RWPE2 (cell line): Measurements from ENCODE around the gene RIPOR2.

Experiments
- ATAC-seq: fragments of 200-7000 bp; cut with Tn5 transposase; 3 replicates; pipeline ENCODE4 v1.9.1; 2021; ENCODE audit warnings: low read depth
- DNase-seq: peaks from one replicate; pipeline ENCODE4 v3.0.0-alpha.2; 2020; ENCODE audit warnings: low spot score
- H3K27ac ChIP-seq: fragments of 450-650 bp; 2 replicates; pipeline ENCODE4 v1.5.1; 2017; ENCODE audit warnings: mild to moderate bottlenecking; ENCODE audit not compliant: poor library complexity, severe bottlenecking
- H3K27me3 ChIP-seq: fragments of 250-450 bp; sonication (Bioruptor Pico); 2 replicates; pipeline ENCODE4 v1.5.1; 2021; ENCODE audit warnings: mild to moderate bottlenecking, moderate library complexity; ENCODE audit not compliant: insufficient read depth, poor library complexity, severe bottlenecking
- H3K36me3 ChIP-seq: fragments of 250-450 bp; sonication (Bioruptor Pico); 2 replicates; pipeline ENCODE4 v1.5.1; 2020; ENCODE audit warnings: low read depth, mild to moderate bottlenecking, moderate library complexity
- H3K4me1 ChIP-seq: fragments of 250-450 bp; sonication (Bioruptor Pico); 2 replicates; pipeline ENCODE4 v1.5.1; 2021; ENCODE audit warnings: mild to moderate bottlenecking, moderate library complexity; ENCODE audit not compliant: insufficient read depth, poor library complexity, severe bottlenecking
- H3K4me3 ChIP-seq: fragments of 250-450 bp; sonication (Bioruptor Pico); 2 replicates; pipeline ENCODE4 v1.5.1; 2021; ENCODE audit warnings: mild to moderate bottlenecking, moderate library complexity; ENCODE audit not compliant: severe bottlenecking
- H3K9me3 ChIP-seq: fragments of 250-450 bp; sonication (Bioruptor Pico); 2 replicates; pipeline ENCODE4 v1.5.1; 2021; ENCODE audit warnings: mild to moderate bottlenecking, moderate library complexity; ENCODE audit not compliant: severe bottlenecking
- CTCF ChIP-seq: fragments of 450-650 bp; IDR thresholded peaks from one replicate; pipeline ENCODE4 v1.5.1; 2017; ENCODE audit warnings: mild to moderate bottlenecking, moderate library complexity; ENCODE audit not compliant: poor library complexity, severe bottlenecking

Gene RIPOR2

GRCh38 chr6:24851086-24851485, 84.7 kb downstream of the RIPOR2 start:
- ATAC-seq = no peak
- no peak overlapping the region for H3K27ac ChIP-seq

GRCh38 chr6:24849713-24850112, 86.0 kb downstream of the RIPOR2 start:
- Histone ChIP-seq H3K27ac (no peak overlapping the region), H3K4me3 (no peak overlapping the region), H3K27me3 (no peaks in the 10 kb centered on the region), H3K9me3 (no peaks in the 10 kb centered on the region), H3K36me3 (no peaks in the 10 kb centered on the region), H3K4me1 (no peaks in the 10 kb centered on the region)
- DNase-seq (no peak), ATAC-seq (no peak)
- no peak for TF ChIP-seq CTCF

More at GRCh38 chr6:24851086-24851485, 84.7 kb downstream of the RIPOR2 start:
- no peaks in the 10 kb centered on the region for H3K9me3 ChIP-seq
- H3K4me3 ChIP-seq = no peak overlapping the region
- no peak for DNase-seq
- peaks cover 4% of the 10 kb centered on the region for H3K4me1 ChIP-seq
- H3K36me3 ChIP-seq = no peaks in the 10 kb centered on the region
- H3K27me3 ChIP-seq = no peaks in the 10 kb centered on the region
- TF ChIP-seq CTCF = no peak

- Histone ChIP-seq H3K36me3 (no peaks in the 10 kb centered on the region), H3K4me3 (no peak overlapping the region), H3K9me3 (no peaks in the 10 kb centered on the region), H3K4me1 (no peaks in the 10 kb centered on the region), H3K27me3 (no peaks in the 10 kb centered on the region), H3K27ac (no peak overlapping the region)
- ATAC-seq = no peak
- no peak for TF ChIP-seq CTCF
- no peak for DNase-seq
Measured at GRCh38 chr6:24848461-24848860, 87.3 kb downstream of the RIPOR2 start.

GRCh38 chr6:24847402-24847801, 88.4 kb downstream of the RIPOR2 start:
- no peaks in the 10 kb centered on the region for H3K36me3 ChIP-seq
- H3K27ac ChIP-seq = no peak overlapping the region
- no peak for TF ChIP-seq CTCF
- no peaks in the 10 kb centered on the region for H3K27me3 ChIP-seq
- peak; percentile 55 for ATAC-seq
- no peak overlapping the region for H3K4me3 ChIP-seq
- no peaks in the 10 kb centered on the region for H3K9me3 ChIP-seq
- DNase-seq = no peak
- no peaks in the 10 kb centered on the region for H3K4me1 ChIP-seq

GRCh38 chr6:24845578-24845977, 90.2 kb downstream of the RIPOR2 start:
- H3K4me3 ChIP-seq = no peak overlapping the region
- ATAC-seq (no peak), DNase-seq (no peak)
- no peaks in the 10 kb centered on the region for H3K9me3 ChIP-seq
- H3K27ac ChIP-seq = no peak overlapping the region
- H3K36me3 ChIP-seq = no peaks in the 10 kb centered on the region
- H3K27me3 ChIP-seq = no peaks in the 10 kb centered on the region
- TF ChIP-seq CTCF = no peak
- no peaks in the 10 kb centered on the region for H3K4me1 ChIP-seq
